Stimulated activated CD4-positive, alpha-beta T cell treated with anti-CD3 and anti-CD28 coated beads, Interleukin-15, amount 100 ng/mL, for 1 hour (primary cell): ENCODE data around the gene TNRC6C.

Experiments
- DNase-seq, 2 donors: peaks; one replicate each; pipeline ENCODE4 v3.0.0-alpha.2; 2020; ENCODE audit warnings: low read depth in 1 of 2, low spot score in 1 of 2

Gene TNRC6C

GRCh38 chr17:78124081-78124835, 165.8 kb downstream of the TNRC6C start:
- no peak for DNase-seq

GRCh38 chr17:78124836-78125137, 166.3 kb downstream of the TNRC6C start:
- DNase-seq = no peak

GRCh38 chr17:78125138-78125913, 166.8 kb downstream of the TNRC6C start:
- DNase-seq = no peak

GRCh38 chr17:78125976-78126894, 167.7 kb downstream of the TNRC6C start:
- DNase-seq = no peak

- no peak for DNase-seq
Measured at GRCh38 chr17:78126895-78127238, 168.4 kb downstream of the TNRC6C start.

- peak in 1 of 2 donors; percentile 52 for DNase-seq
Measured at GRCh38 chr17:78127239-78127887, 168.9 kb downstream of the TNRC6C start.

- DNase-seq = no peak
Measured at GRCh38 chr17:78127888-78128550, 169.5 kb downstream of the TNRC6C start.

GRCh38 chr17:78128551-78129350, 170.2 kb downstream of the TNRC6C start, which contains the start of gene TMC6:
TMC6 (minus strand) TSS chr17:78128755; CDS start chr17:78126832, 1,923 bp downstream.
- DNase-seq = peak in 1 of 2 donors; percentile 51

- no peak for DNase-seq
Measured at GRCh38 chr17:78129351-78130089, 171.0 kb downstream of the TNRC6C start.

- DNase-seq = no peak
Measured at GRCh38 chr17:78130090-78130436, 171.6 kb downstream of the TNRC6C start.

GRCh38 chr17:78130437-78131101, 172.1 kb downstream of the TNRC6C start, which contains the start of gene TMC8:
TMC8 (plus strand) TSS chr17:78130771; CDS start chr17:78131589, 818 bp downstream.
- DNase-seq = peak in 1 of 2 donors; percentile 60

- no peak for DNase-seq
Measured at GRCh38 chr17:78131172-78132083, 172.9 kb downstream of the TNRC6C start.

GRCh38 chr17:78132084-78132676, 173.7 kb downstream of the TNRC6C start:
- DNase-seq = no peak

- no peak for DNase-seq
Measured at GRCh38 chr17:78132767-78133178, 174.3 kb downstream of the TNRC6C start.

- no peak for DNase-seq
Measured at GRCh38 chr17:78133179-78133951, 174.9 kb downstream of the TNRC6C start.
